ENCODE measurements around the gene PFKFB1. TPM values are rescaled to one million over a fixed set of nuclear protein-coding genes. Genes with fewer than 3 reads are reported as not detected.

Gene PFKFB1
- total RNA-seq, 1 experiment from 2014 or later: 0.31 TPM

- Mint-ChIP-seq H3K4me3 (ENCODE audit: low read depth, unreplicated experiment) (no peak within 1 kb of the TSS), H3K4me1 (ENCODE audit: low read depth, unreplicated experiment) (peaks cover 33% of the 10 kb centered on the region), H3K9me3 (ENCODE audit: low read depth, unreplicated experiment) (no peaks in the 10 kb centered on the region), H3K27me3 (ENCODE audit: unreplicated experiment) (no peaks in the 10 kb centered on the region), H3K36me3 (ENCODE audit: insufficient read depth, unreplicated experiment) (peaks cover 9% of the 10 kb centered on the region), H3K27ac (ENCODE audit: unreplicated experiment) (no peak within 1 kb of the TSS)
- intact Hi-C loops (cut with micrococcal nuclease; ENCODE audit: unreplicated experiment): loop anchor here (10.0 kb wide), 1 partner anchor 46 kb away; no protein-coding TSS in a partner anchor
- CTCF ChIA-PET: no interaction called here
- BruUV-seq (replicated peaks): no TSS peak
- no peak for DNase-seq
- no peak for TF ChIP-seq CTCF (IDR thresholded peaks at IDR 0.05; ENCODE audit: unreplicated experiment)
These were observed 36.5 kb upstream of the PFKFB1 start, which contains the start of gene ALAS2 for GRCh38 chrX:55030271-55031205. ALAS2 (minus strand) TSS chrX:55030977; CDS start chrX:55026000, 4,977 bp downstream.

DNA sequence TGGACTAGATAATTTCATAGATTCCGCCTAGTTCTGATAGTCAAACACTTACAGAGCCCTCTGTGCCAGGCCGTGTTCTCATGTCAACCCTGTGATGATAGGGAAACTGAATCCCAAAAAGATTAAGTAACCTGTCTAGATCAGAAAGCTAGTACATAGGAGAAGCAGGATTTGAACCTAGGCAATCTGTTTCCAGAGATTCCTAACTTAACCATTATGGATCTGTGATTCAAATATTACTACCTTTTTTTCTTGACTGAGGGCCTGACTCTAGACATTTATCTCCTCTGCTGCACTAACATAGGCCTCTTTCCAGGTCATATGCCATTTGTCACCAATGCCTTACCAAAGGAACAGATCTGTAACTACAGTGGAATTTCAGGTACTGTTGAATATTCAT is 35.3 kb upstream of the PFKFB1 start:
- Mint-ChIP-seq H3K27ac (ENCODE audit: unreplicated experiment) (no peak overlapping the region), H3K27me3 (ENCODE audit: unreplicated experiment) (no peaks in the 10 kb centered on the region), H3K4me1 (ENCODE audit: low read depth, unreplicated experiment) (peaks cover 33% of the 10 kb centered on the region), H3K4me3 (ENCODE audit: low read depth, unreplicated experiment) (no peak overlapping the region), H3K36me3 (ENCODE audit: insufficient read depth, unreplicated experiment) (peaks cover 9% of the 10 kb centered on the region), H3K9me3 (ENCODE audit: low read depth, unreplicated experiment) (no peaks in the 10 kb centered on the region)
- no peak for DNase-seq
- TF ChIP-seq CTCF (IDR thresholded peaks at IDR 0.05; ENCODE audit: unreplicated experiment): no peak
- CTCF ChIA-PET: no interaction called here
- BruUV-seq (replicated peaks): no TSS peak
- intact Hi-C loops (cut with micrococcal nuclease; ENCODE audit: unreplicated experiment): no loop called here

DNA sequence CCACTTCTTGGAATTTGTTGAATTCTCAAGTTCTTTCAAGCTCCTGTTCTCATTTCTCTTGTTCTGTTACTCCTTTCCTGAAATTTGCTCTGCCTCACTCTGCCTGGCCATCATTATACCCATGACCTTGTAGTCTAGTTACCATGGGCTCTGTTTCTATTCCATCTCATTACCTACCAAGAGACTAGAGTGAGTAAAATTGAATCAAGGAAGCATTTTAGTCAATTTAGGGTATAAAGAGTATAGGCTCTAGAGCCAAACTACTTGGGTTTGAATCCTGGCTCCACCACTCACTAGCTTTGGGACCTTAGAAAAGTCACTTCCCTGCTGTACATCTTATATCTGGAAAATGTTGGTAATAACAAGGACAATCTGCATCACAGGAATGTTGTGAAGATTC is 34.6 kb upstream of the PFKFB1 start:
- DNase-seq: no peak
- Mint-ChIP-seq H3K9me3 (ENCODE audit: low read depth, unreplicated experiment) (no peaks in the 10 kb centered on the region), H3K4me3 (ENCODE audit: low read depth, unreplicated experiment) (no peak overlapping the region), H3K27ac (ENCODE audit: unreplicated experiment) (no peak overlapping the region), H3K4me1 (ENCODE audit: low read depth, unreplicated experiment) (peaks cover 33% of the 10 kb centered on the region), H3K36me3 (ENCODE audit: insufficient read depth, unreplicated experiment) (peaks cover 8% of the 10 kb centered on the region), H3K27me3 (ENCODE audit: unreplicated experiment) (no peaks in the 10 kb centered on the region)
- BruUV-seq (replicated peaks): no TSS peak
- intact Hi-C loops (cut with micrococcal nuclease; ENCODE audit: unreplicated experiment): no loop called here
- CTCF ChIA-PET: no interaction called here
- no peak for TF ChIP-seq CTCF (IDR thresholded peaks at IDR 0.05; ENCODE audit: unreplicated experiment)

GRCh38 chrX:55028040-55028439 is 34.1 kb upstream of the PFKFB1 start:
- BruUV-seq (replicated peaks): no TSS peak
- Mint-ChIP-seq H3K9me3 (ENCODE audit: low read depth, unreplicated experiment) (no peaks in the 10 kb centered on the region), H3K4me3 (ENCODE audit: low read depth, unreplicated experiment) (no peak overlapping the region), H3K4me1 (ENCODE audit: low read depth, unreplicated experiment) (peaks cover 27% of the 10 kb centered on the region), H3K27ac (ENCODE audit: unreplicated experiment) (no peak overlapping the region), H3K27me3 (ENCODE audit: unreplicated experiment) (no peaks in the 10 kb centered on the region), H3K36me3 (ENCODE audit: insufficient read depth, unreplicated experiment) (peaks cover 2% of the 10 kb centered on the region)
- no peak for TF ChIP-seq CTCF (IDR thresholded peaks at IDR 0.05; ENCODE audit: unreplicated experiment)
- DNase-seq: no peak
- intact Hi-C loops (cut with micrococcal nuclease; ENCODE audit: unreplicated experiment): no loop called here
- CTCF ChIA-PET: no interaction called here

Data from Calu3 (cell line).